SJSA1 (cell line): ENCODE data around the gene NRAP. TPM values are rescaled to one million over a fixed set of nuclear protein-coding genes. Genes with fewer than 3 reads are reported as not detected.

Experiments
- DNase-seq, 2 experiments: peaks; one replicate each; pipeline ENCODE4 v3.0.0-alpha.2; 2015 to 2020; ENCODE audit warnings: low spot score in 2 of 2, low read depth in 1 of 2
- H3K27ac ChIP-seq: fragments of 250-450 bp; sonication (Bioruptor Pico); 2 replicates; pipeline ENCODE4 v1.5.1; 2020; ENCODE audit warnings: mild to moderate bottlenecking, moderate library complexity
- H3K27me3 ChIP-seq: fragments of 250-450 bp; sonication (Bioruptor Pico); replicated peaks from 2 replicates; pipeline ENCODE4 v1.5.1; 2020; ENCODE audit warnings: mild to moderate bottlenecking, moderate library complexity
- H3K36me3 ChIP-seq: fragments of 250-450 bp; sonication (Bioruptor Pico); 2 replicates; pipeline ENCODE4 v1.5.1; 2020; ENCODE audit warnings: mild to moderate bottlenecking
- H3K4me1 ChIP-seq: fragments of 250-450 bp; sonication (Bioruptor Pico); replicated peaks from 2 replicates; pipeline ENCODE4 v1.6.1; 2021; ENCODE audit warnings: mild to moderate bottlenecking
- H3K4me3 ChIP-seq: fragments of 250-450 bp; sonication (Bioruptor Pico); 2 replicates; pipeline ENCODE4 v1.5.1; 2020; ENCODE audit warnings: mild to moderate bottlenecking
- H3K9me3 ChIP-seq: fragments of 250-450 bp; sonication (Bioruptor Pico); replicated peaks from 2 replicates; pipeline ENCODE4 v1.5.1; 2020; ENCODE audit warnings: mild to moderate bottlenecking
- total RNA-seq: library from RNA; depleted of rRNA; stranded (reverse); fragments of >200 nt; shearing (Covaris generic); gene quantifications from 2 replicates; pipeline ENCODE4 v1.2.3, GENCODE V29; 2014

The NRAP gene
- total RNA-seq, 1 experiment from 2014 or later, result not detected

- peak overlapping the region; percentile 3; the same call in 1 of the 2 replicates for H3K27ac ChIP-seq
- no peak overlapping the region for H3K4me3 ChIP-seq
Measured at GRCh38 chr10:113644185-113645120, 19.4 kb downstream of the NRAP start.

DNA sequence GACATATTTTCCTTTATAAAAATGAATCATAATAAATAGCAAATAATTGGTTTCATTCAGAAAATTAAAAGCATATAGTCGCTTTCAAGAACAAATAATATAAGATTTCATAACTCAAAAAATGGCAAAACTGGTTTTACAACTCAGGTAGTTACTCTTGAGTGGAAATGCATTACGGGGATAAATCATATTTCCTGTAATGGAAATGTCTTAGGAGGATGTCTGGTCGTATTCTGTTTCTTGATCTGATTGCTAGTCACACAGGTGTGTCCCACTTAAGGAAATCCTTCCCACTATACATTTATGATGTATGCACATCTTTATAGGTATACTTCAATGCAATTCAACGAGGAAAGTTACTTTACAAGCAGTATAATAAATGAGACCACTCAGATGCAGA is 20.7 kb downstream of the NRAP start:
- no peak for DNase-seq
- Histone ChIP-seq H3K4me1 (peaks cover 12% of the 10 kb centered on the region), H3K36me3 (no peaks in the 10 kb centered on the region), H3K4me3 (no peak overlapping the region), H3K27me3 (peaks cover 14% of the 10 kb centered on the region), H3K27ac (no peak overlapping the region), H3K9me3 (no peaks in the 10 kb centered on the region)

More at GRCh38 chr10:113644185-113645120, 19.4 kb downstream of the NRAP start:
- peaks cover 12% of the 10 kb centered on the region for H3K4me1 ChIP-seq
- peak in 1 of 2 experiments; percentile 66 for DNase-seq
- H3K9me3 ChIP-seq, result no peaks in the 10 kb centered on the region
- no peaks in the 10 kb centered on the region for H3K36me3 ChIP-seq
- peaks cover 15% of the 10 kb centered on the region for H3K27me3 ChIP-seq

DNA sequence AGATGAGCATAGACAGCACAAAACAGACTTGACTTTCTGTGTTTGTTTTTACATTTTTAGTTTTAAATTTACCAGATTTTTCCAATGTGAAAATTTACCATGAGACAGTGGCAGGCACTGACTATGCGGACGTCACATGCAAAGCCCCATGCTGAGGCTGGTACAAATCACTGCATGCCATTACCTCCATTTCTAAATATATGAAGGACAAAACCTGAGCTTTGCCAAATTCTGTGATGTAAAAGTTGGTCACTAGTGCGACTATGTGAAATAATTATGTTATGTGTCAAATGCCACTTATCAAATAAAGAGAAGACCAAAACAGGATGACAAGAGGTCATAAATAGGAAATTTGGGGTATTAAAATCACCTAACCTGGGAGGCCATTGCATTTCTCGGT is 22.1 kb downstream of the NRAP start:
- H3K27ac ChIP-seq, result no peak overlapping the region
- H3K27me3 ChIP-seq, result peaks cover 14% of the 10 kb centered on the region
- no peaks in the 10 kb centered on the region for H3K36me3 ChIP-seq
- no peak for DNase-seq
- H3K4me1 ChIP-seq, result peaks cover 12% of the 10 kb centered on the region
- no peaks in the 10 kb centered on the region for H3K9me3 ChIP-seq
- H3K4me3 ChIP-seq, result no peak overlapping the region

DNA sequence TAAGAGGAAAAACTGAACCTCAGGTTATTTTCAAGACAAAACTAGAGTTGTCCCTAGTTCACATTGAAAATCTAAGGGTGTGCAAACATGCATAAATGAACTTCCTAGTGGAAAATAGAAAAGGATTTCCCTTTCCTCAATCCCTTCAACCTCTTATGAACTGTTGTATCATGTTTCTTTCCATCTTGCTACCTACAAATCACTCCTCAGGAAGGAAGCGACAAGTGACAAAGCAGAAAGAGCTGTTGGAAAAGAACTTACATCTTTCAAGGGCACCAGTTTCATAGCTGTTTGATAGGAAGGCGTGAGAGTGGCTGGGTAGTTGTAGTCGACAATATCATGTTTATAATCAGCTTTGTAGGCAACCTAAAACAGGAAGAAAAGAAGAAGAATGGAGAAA is 23.9 kb downstream of the NRAP start:
- H3K4me3 ChIP-seq, result no peak overlapping the region
- no peak overlapping the region for H3K27ac ChIP-seq
- H3K36me3 ChIP-seq, result no peaks in the 10 kb centered on the region
- peaks cover 14% of the 10 kb centered on the region for H3K27me3 ChIP-seq
- H3K4me1 ChIP-seq, result peaks cover 10% of the 10 kb centered on the region
- no peak for DNase-seq
- H3K9me3 ChIP-seq, result no peaks in the 10 kb centered on the region

DNA sequence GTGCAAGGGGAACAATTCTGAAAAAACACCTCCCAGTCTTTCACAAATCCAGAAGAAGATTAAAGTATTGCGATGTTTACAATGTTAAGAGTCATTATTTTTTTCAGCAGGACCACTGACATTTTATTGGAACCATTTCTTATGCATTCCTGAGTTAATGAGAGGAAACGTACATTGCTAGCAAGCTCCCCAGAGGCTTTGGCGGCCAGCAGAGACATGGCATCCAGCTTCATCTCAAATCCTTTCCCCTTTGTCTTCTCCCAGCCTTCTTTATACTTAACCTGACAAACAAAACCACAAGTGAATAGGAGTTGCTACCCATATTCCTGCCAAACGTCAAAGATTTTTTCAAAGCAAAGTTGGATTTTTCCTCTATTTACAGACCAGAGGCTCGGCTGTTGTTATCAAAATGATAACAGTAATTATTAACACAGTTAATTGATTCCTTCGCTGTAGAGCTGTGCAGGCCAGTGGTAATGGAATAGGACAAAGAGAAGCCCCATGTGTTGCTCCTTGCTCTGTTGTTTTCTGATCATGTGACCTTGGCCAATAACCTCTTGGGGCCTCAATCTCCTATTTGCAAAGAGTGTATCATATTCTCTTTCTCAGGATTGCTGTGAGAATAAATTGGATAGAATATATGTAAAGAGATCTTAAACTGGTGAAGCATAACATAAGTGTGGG is 32.0 kb downstream of the NRAP start:
- no peak overlapping the region for H3K27ac ChIP-seq
- H3K9me3 ChIP-seq, result no peaks in the 10 kb centered on the region
- H3K27me3 ChIP-seq, result peaks cover 7% of the 10 kb centered on the region
- H3K36me3 ChIP-seq, result no peaks in the 10 kb centered on the region
- H3K4me3 ChIP-seq, result no peak overlapping the region
- H3K4me1 ChIP-seq, result no peaks in the 10 kb centered on the region
- no peak for DNase-seq

- no peaks in the 10 kb centered on the region for H3K36me3 ChIP-seq
- no peak overlapping the region for H3K27ac ChIP-seq
- no peaks in the 10 kb centered on the region for H3K9me3 ChIP-seq
- H3K4me1 ChIP-seq, result no peaks in the 10 kb centered on the region
- H3K27me3 ChIP-seq, result peaks cover 7% of the 10 kb centered on the region
- DNase-seq, result no peak
- H3K4me3 ChIP-seq, result no peak overlapping the region
Measured at GRCh38 chr10:113630929-113631533, 32.8 kb downstream of the NRAP start.

GRCh38 chr10:113628607-113629153 is 35.2 kb downstream of the NRAP start:
- Histone ChIP-seq H3K4me3 (no peak overlapping the region), H3K27me3 (peaks cover 13% of the 10 kb centered on the region)
- no peak for DNase-seq

DNA sequence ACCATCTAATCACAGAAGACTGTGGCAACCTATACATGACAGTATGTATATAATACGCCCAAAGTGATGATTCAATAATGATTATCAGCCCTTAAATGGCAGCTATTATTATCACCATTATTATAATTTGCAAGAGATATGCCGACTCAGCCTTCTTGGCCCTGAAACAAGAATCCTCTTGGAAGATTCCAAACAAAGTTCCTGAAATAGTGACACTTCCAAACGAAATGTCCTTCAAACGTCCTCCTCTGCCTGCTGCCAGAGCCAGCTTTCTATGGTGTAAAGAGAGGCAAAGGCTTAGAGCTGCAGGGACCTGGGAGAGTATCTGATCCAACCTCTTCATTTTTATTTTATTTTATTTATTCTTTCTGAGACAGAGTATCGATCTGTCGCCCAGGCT is 36.0 kb downstream of the NRAP start:
- no peak for DNase-seq
- Histone ChIP-seq H3K36me3 (no peaks in the 10 kb centered on the region), H3K4me1 (no peaks in the 10 kb centered on the region), H3K4me3 (no peak overlapping the region), H3K27ac (no peak overlapping the region), H3K27me3 (peaks cover 21% of the 10 kb centered on the region), H3K9me3 (no peaks in the 10 kb centered on the region)

More at GRCh38 chr10:113628607-113629153, 35.2 kb downstream of the NRAP start:
- Histone ChIP-seq H3K9me3 (no peaks in the 10 kb centered on the region), H3K27ac (no peak overlapping the region), H3K4me1 (no peaks in the 10 kb centered on the region), H3K36me3 (no peaks in the 10 kb centered on the region)

DNA sequence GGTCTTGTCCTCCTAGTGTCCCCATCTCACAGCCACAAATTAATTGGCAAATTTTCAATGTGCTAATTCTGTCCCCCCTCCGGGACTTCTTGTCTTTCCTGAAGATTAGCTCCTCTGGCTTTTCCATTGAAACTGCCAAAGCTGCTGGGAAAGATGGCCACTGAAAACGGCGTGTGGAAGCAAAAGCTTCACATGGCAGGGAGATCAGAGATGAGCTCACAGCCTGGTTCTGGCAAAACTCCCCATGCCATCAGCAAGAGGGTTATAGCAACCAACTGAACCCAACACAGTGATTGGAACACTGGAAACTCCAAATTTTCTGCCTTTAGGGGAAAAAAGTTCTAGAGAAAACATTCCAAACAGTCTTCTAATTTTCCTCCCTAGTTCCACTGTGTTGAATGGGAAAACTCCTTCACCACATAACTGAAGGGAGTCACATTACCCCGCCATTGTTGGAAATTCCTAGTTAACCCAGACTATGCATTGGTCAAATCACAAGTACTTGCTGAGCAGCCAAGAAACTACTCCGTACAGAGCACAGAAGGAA is 37.0 kb downstream of the NRAP start:
- H3K36me3 ChIP-seq, result no peaks in the 10 kb centered on the region
- no peak overlapping the region for H3K27ac ChIP-seq
- no peak overlapping the region for H3K4me3 ChIP-seq
- H3K4me1 ChIP-seq, result no peaks in the 10 kb centered on the region
- no peak for DNase-seq
- no peaks in the 10 kb centered on the region for H3K9me3 ChIP-seq
- peaks cover 30% of the 10 kb centered on the region for H3K27me3 ChIP-seq

- Histone ChIP-seq H3K4me1 (no peaks in the 10 kb centered on the region), H3K27me3 (peaks cover 38% of the 10 kb centered on the region), H3K36me3 (no peaks in the 10 kb centered on the region), H3K27ac (no peak overlapping the region), H3K9me3 (no peaks in the 10 kb centered on the region), H3K4me3 (no peak overlapping the region)
- DNase-seq, result no peak
Measured at GRCh38 chr10:113625461-113626186, 38.2 kb downstream of the NRAP start.

DNA sequence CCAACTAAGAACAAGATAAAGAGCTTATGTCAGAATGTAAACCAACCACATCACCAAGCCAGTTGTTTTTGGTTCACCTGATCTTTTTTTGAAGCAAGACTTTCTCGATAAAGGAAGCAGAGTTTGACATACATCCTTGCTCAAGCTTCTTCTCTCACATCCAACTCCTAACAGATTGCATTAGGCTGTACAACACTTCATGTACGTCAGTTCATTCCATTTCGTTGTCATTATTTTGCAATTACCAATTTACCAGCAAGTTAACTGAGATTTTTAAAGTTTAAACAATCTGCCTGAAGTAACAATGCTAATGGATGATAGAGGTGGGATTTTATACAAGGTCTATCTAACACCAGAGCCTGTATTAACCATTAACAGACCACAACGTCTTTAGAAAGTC is 41.0 kb downstream of the NRAP start:
- H3K4me3 ChIP-seq, result no peak overlapping the region
- H3K27ac ChIP-seq, result no peak overlapping the region
- H3K27me3 ChIP-seq, result peaks cover 38% of the 10 kb centered on the region
- H3K9me3 ChIP-seq, result no peaks in the 10 kb centered on the region
- H3K36me3 ChIP-seq, result no peaks in the 10 kb centered on the region
- no peaks in the 10 kb centered on the region for H3K4me1 ChIP-seq
- DNase-seq, result no peak

- Histone ChIP-seq H3K4me3 (no peak overlapping the region), H3K27ac (no peak overlapping the region), H3K9me3 (no peaks in the 10 kb centered on the region), H3K4me1 (no peaks in the 10 kb centered on the region), H3K27me3 (peaks cover 39% of the 10 kb centered on the region), H3K36me3 (no peaks in the 10 kb centered on the region)
- DNase-seq, result no peak
Measured at GRCh38 chr10:113621799-113622198, 42.0 kb downstream of the NRAP start.

DNA sequence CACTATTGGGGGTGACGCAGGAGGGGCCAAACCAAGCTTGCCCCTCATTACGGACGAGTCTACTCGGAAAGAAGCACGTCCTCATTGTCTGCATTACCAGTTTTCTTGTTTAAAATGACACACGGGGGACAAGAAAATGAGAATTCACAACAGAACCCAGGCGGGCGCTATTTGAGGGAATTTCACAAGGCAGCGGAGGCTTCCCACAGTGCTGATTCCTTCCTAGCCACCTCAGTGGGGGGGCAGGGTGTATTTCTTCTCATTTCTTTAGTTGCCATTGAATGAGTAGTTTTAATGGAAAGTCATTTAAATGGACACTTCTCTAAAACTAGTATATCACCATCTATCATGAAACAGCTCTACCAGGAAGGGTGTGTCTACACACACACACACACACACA is 42.9 kb downstream of the NRAP start:
- Histone ChIP-seq H3K9me3 (no peaks in the 10 kb centered on the region), H3K36me3 (no peaks in the 10 kb centered on the region), H3K4me3 (no peak overlapping the region), H3K4me1 (no peaks in the 10 kb centered on the region), H3K27me3 (peaks cover 40% of the 10 kb centered on the region), H3K27ac (no peak overlapping the region)
- no peak for DNase-seq
